Tibial nerve (tissue), 3 donors: ENCODE data around the gene KIF6.

Experiments
- POLR2A ChIP-seq, 2 donors: fragments of 450-650 bp; IDR thresholded peaks; one replicate each; pipeline ENCODE4 v1.6.1; 2017; ENCODE audit warnings: antibody characterized with exemption in 2 of 2, mild to moderate bottlenecking in 2 of 2, moderate library complexity in 2 of 2
- TF ChIP-seq, protein P1 (sequence below), 5 experiments: fragments of 200-600 bp in 3 of 5; fragments of 450-650 bp in 2 of 5; sonication (generic) in 3 of 5; IDR thresholded peaks; one replicate each; pipeline ENCODE4 v1.5.1; 2016 to 2019; ENCODE audit warnings: antibody characterized with exemption in 5 of 5, mild to moderate bottlenecking in 3 of 5, moderate library complexity in 2 of 5

GRCh38 chr6:39335780-39336545, 389.2 kb downstream of the KIF6 start:
- TF ChIP-seq, protein P1, sequence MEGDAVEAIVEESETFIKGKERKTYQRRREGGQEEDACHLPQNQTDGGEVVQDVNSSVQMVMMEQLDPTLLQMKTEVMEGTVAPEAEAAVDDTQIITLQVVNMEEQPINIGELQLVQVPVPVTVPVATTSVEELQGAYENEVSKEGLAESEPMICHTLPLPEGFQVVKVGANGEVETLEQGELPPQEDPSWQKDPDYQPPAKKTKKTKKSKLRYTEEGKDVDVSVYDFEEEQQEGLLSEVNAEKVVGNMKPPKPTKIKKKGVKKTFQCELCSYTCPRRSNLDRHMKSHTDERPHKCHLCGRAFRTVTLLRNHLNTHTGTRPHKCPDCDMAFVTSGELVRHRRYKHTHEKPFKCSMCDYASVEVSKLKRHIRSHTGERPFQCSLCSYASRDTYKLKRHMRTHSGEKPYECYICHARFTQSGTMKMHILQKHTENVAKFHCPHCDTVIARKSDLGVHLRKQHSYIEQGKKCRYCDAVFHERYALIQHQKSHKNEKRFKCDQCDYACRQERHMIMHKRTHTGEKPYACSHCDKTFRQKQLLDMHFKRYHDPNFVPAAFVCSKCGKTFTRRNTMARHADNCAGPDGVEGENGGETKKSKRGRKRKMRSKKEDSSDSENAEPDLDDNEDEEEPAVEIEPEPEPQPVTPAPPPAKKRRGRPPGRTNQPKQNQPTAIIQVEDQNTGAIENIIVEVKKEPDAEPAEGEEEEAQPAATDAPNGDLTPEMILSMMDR (IDR thresholded peaks at IDR 0.05): no peak
- no peak for TF ChIP-seq POLR2A (IDR thresholded peaks at IDR 0.05)
